ENCODE data around the gene RND2. TPM values are rescaled to one million over a fixed set of nuclear protein-coding genes. Genes with fewer than 3 reads are reported as not detected.
A peak's percentile ranks its signal among the peaks of the same experiment; 100 is the strongest.
"Not testable (repeated sequence)": the region's sequence is repeated elsewhere in the genome, so short reads cannot be mapped to it uniquely, and the experiment has no call there.

Gene RND2
- total and polyA plus RNA-seq, 4 experiments from 2014 or later = 0.13 to 0.29 (median 0.27) TPM

GRCh38 chr17:43034894-43035293 is 9.9 kb downstream of the RND2 start:
- no peak overlapping the region for H3K4me3 Mint-ChIP-seq
- CTCF ChIA-PET (ENCODE audit: partially characterized antibody) = no interaction called here
- intact Hi-C loops (cut with micrococcal nuclease) = no loop called here
- no peak overlapping the region for H3K4me3 ChIP-seq (ENCODE audit: low read length in 2 of 2)
- H3K4me1 ChIP-seq (ENCODE audit: insufficient read depth, low read length) = no peaks in the 10 kb centered on the region
- H3K27me3 Mint-ChIP-seq = no peaks in the 10 kb centered on the region
- no peaks in the 10 kb centered on the region for H3K36me3 Mint-ChIP-seq
- H3K9me3 Mint-ChIP-seq = no peaks in the 10 kb centered on the region
- no peaks in the 10 kb centered on the region for H3K4me1 Mint-ChIP-seq
- H3K27ac Mint-ChIP-seq = peak overlapping the region in 1 of 7 donors; percentile 16
- H3K36me3 ChIP-seq (ENCODE audit: insufficient read depth, low read length) = no peaks in the 10 kb centered on the region
- H3K27me3 ChIP-seq (ENCODE audit: insufficient read depth, low read length) = no peaks in the 10 kb centered on the region
- H3K27ac ChIP-seq (ENCODE audit: low read depth, low read length) = no peak overlapping the region
- DNase-seq = no peak
- POLR2A ChIA-PET (ENCODE audit: partially characterized antibody) = no interaction called here
- no peaks in the 10 kb centered on the region for H3K9me3 ChIP-seq (ENCODE audit: control insufficient read depth in 1 of 2, low read length in 2 of 2)

- no peaks in the 10 kb centered on the region for H3K27me3 Mint-ChIP-seq
- H3K36me3 Mint-ChIP-seq = no peaks in the 10 kb centered on the region
- H3K9me3 Mint-ChIP-seq = no peaks in the 10 kb centered on the region
- Histone ChIP-seq H3K4me1 (ENCODE audit: insufficient read depth, low read length) (no peaks in the 10 kb centered on the region), H3K9me3 (ENCODE audit: control insufficient read depth in 1 of 2, low read length in 2 of 2) (no peaks in the 10 kb centered on the region), H3K27me3 (ENCODE audit: insufficient read depth, low read length) (no peaks in the 10 kb centered on the region), H3K4me3 (ENCODE audit: low read length in 2 of 2) (no peak overlapping the region), H3K27ac (ENCODE audit: low read depth, low read length) (no peak overlapping the region), H3K36me3 (ENCODE audit: insufficient read depth, low read length) (no peaks in the 10 kb centered on the region)
- DNase-seq = no peak
- intact Hi-C loops (cut with micrococcal nuclease) = no loop called here
- no peaks in the 10 kb centered on the region for H3K4me1 Mint-ChIP-seq
- H3K27ac Mint-ChIP-seq = no peak overlapping the region
- POLR2A ChIA-PET (ENCODE audit: partially characterized antibody) = no interaction called here
- H3K4me3 Mint-ChIP-seq = no peak overlapping the region
- CTCF ChIA-PET (ENCODE audit: partially characterized antibody) = no interaction called here
Observed at GRCh38 chr17:43039646-43040045, 14.6 kb downstream of the RND2 start.

GRCh38 chr17:43040655-43041054 is 15.6 kb downstream of the RND2 start:
- Mint-ChIP-seq H3K4me1 (no peaks in the 10 kb centered on the region), H3K27me3 (no peaks in the 10 kb centered on the region), H3K9me3 (no peaks in the 10 kb centered on the region), H3K27ac (no peak overlapping the region), H3K4me3 (no peak overlapping the region), H3K36me3 (no peaks in the 10 kb centered on the region)
- intact Hi-C loops (cut with micrococcal nuclease) = no loop called here
- no peaks in the 10 kb centered on the region for H3K9me3 ChIP-seq (ENCODE audit: control insufficient read depth in 1 of 2, low read length in 2 of 2)
- H3K27ac ChIP-seq (ENCODE audit: low read depth, low read length) = no peak overlapping the region
- ChIA-PET CTCF (ENCODE audit: partially characterized antibody) (no interaction called here), POLR2A (ENCODE audit: partially characterized antibody) (no interaction called here)
- H3K4me3 ChIP-seq (ENCODE audit: low read length in 2 of 2) = no peak overlapping the region
- DNase-seq = no peak
- H3K4me1 ChIP-seq (ENCODE audit: insufficient read depth, low read length) = no peaks in the 10 kb centered on the region
- H3K36me3 ChIP-seq (ENCODE audit: insufficient read depth, low read length) = no peaks in the 10 kb centered on the region
- H3K27me3 ChIP-seq (ENCODE audit: insufficient read depth, low read length) = no peaks in the 10 kb centered on the region

- Histone ChIP-seq H3K36me3 (ENCODE audit: insufficient read depth, low read length) (no peaks in the 10 kb centered on the region), H3K27ac (ENCODE audit: low read depth, low read length) (no peak overlapping the region), H3K4me1 (ENCODE audit: insufficient read depth, low read length) (no peaks in the 10 kb centered on the region), H3K9me3 (ENCODE audit: control insufficient read depth in 1 of 2, low read length in 2 of 2) (no peaks in the 10 kb centered on the region), H3K4me3 (ENCODE audit: low read length in 2 of 2) (no peak overlapping the region), H3K27me3 (ENCODE audit: insufficient read depth, low read length) (no peaks in the 10 kb centered on the region)
- POLR2A ChIA-PET (ENCODE audit: partially characterized antibody) = no interaction called here
- no peak for DNase-seq
- Mint-ChIP-seq H3K4me1 (no peaks in the 10 kb centered on the region), H3K36me3 (no peaks in the 10 kb centered on the region), H3K9me3 (no peaks in the 10 kb centered on the region), H3K27ac (peak overlapping the region in 1 of 7 donors; percentile 23), H3K27me3 (no peaks in the 10 kb centered on the region), H3K4me3 (no peak overlapping the region)
- CTCF ChIA-PET (ENCODE audit: partially characterized antibody) = no interaction called here
- intact Hi-C loops (cut with micrococcal nuclease) = no loop called here
Observed at GRCh38 chr17:43042025-43042628, 17.1 kb downstream of the RND2 start.

- intact Hi-C loops (cut with micrococcal nuclease) = no loop called here
- Mint-ChIP-seq H3K36me3 (no peaks in the 10 kb centered on the region), H3K9me3 (no peaks in the 10 kb centered on the region), H3K27ac (no peak overlapping the region), H3K4me3 (no peak overlapping the region), H3K4me1 (no peaks in the 10 kb centered on the region), H3K27me3 (no peaks in the 10 kb centered on the region)
- ChIA-PET POLR2A (ENCODE audit: partially characterized antibody) (no interaction called here), CTCF (ENCODE audit: partially characterized antibody) (no interaction called here)
- Histone ChIP-seq H3K9me3 (ENCODE audit: control insufficient read depth in 1 of 2, low read length in 2 of 2) (no peaks in the 10 kb centered on the region), H3K27me3 (ENCODE audit: insufficient read depth, low read length) (no peaks in the 10 kb centered on the region), H3K27ac (ENCODE audit: low read depth, low read length) (no peak overlapping the region), H3K4me1 (ENCODE audit: insufficient read depth, low read length) (no peaks in the 10 kb centered on the region), H3K4me3 (ENCODE audit: low read length in 2 of 2) (no peak overlapping the region), H3K36me3 (ENCODE audit: insufficient read depth, low read length) (no peaks in the 10 kb centered on the region)
- no peak for DNase-seq
Observed at GRCh38 chr17:43043307-43043706, 18.3 kb downstream of the RND2 start.

- Histone ChIP-seq H3K4me3 (ENCODE audit: low read length in 2 of 2) (no peak overlapping the region), H3K27ac (ENCODE audit: low read depth, low read length) (no peak overlapping the region), H3K9me3 (ENCODE audit: control insufficient read depth in 1 of 2, low read length in 2 of 2) (no peaks in the 10 kb centered on the region), H3K27me3 (ENCODE audit: insufficient read depth, low read length) (no peaks in the 10 kb centered on the region), H3K4me1 (ENCODE audit: insufficient read depth, low read length) (no peaks in the 10 kb centered on the region), H3K36me3 (ENCODE audit: insufficient read depth, low read length) (no peaks in the 10 kb centered on the region)
- Mint-ChIP-seq H3K27me3 (no peaks in the 10 kb centered on the region), H3K9me3 (no peaks in the 10 kb centered on the region), H3K4me3 (no peak overlapping the region), H3K36me3 (no peaks in the 10 kb centered on the region), H3K27ac (no peak overlapping the region), H3K4me1 (no peaks in the 10 kb centered on the region)
- DNase-seq = no peak
- POLR2A ChIA-PET (ENCODE audit: partially characterized antibody) = no interaction called here
- intact Hi-C loops (cut with micrococcal nuclease) = no loop called here
- CTCF ChIA-PET (ENCODE audit: partially characterized antibody) = interaction anchor here (0.6 kb wide), 1 partner anchor 606 kb away, joined by 3 read pairs; no protein-coding TSS in a partner anchor
Observed at GRCh38 chr17:43044024-43044423, 19.0 kb downstream of the RND2 start.

GRCh38 chr17:43051969-43052368 is 26.9 kb downstream of the RND2 start:
- Mint-ChIP-seq H3K36me3 (no peaks in the 10 kb centered on the region), H3K9me3 (no peaks in the 10 kb centered on the region), H3K27me3 (no peaks in the 10 kb centered on the region), H3K27ac (peak overlapping the region in 1 of 7 donors; percentile 12), H3K4me3 (no peak overlapping the region), H3K4me1 (no peaks in the 10 kb centered on the region)
- ChIA-PET CTCF (ENCODE audit: partially characterized antibody) (no interaction called here), POLR2A (ENCODE audit: partially characterized antibody) (no interaction called here)
- H3K4me1 ChIP-seq (ENCODE audit: insufficient read depth, low read length) = no peaks in the 10 kb centered on the region
- intact Hi-C loops (cut with micrococcal nuclease) = no loop called here
- H3K36me3 ChIP-seq (ENCODE audit: insufficient read depth, low read length) = no peaks in the 10 kb centered on the region
- H3K4me3 ChIP-seq (ENCODE audit: low read length in 2 of 2) = no peak overlapping the region
- H3K9me3 ChIP-seq (ENCODE audit: control insufficient read depth in 1 of 2, low read length in 2 of 2) = no peaks in the 10 kb centered on the region
- H3K27me3 ChIP-seq (ENCODE audit: insufficient read depth, low read length) = no peaks in the 10 kb centered on the region
- no peak for DNase-seq
- H3K27ac ChIP-seq (ENCODE audit: low read depth, low read length) = no peak overlapping the region

- H3K27ac ChIP-seq (ENCODE audit: low read depth, low read length); H3K4me3 Mint-ChIP-seq; H3K27me3 Mint-ChIP-seq; H3K27me3 ChIP-seq (ENCODE audit: insufficient read depth, low read length); CTCF ChIA-PET (ENCODE audit: partially characterized antibody); H3K4me3 ChIP-seq (ENCODE audit: low read length in 2 of 2); H3K36me3 ChIP-seq (ENCODE audit: insufficient read depth, low read length); H3K4me1 ChIP-seq (ENCODE audit: insufficient read depth, low read length); intact Hi-C loops (cut with micrococcal nuclease); POLR2A ChIA-PET (ENCODE audit: partially characterized antibody); H3K9me3 Mint-ChIP-seq; H3K9me3 ChIP-seq (ENCODE audit: control insufficient read depth in 1 of 2, low read length in 2 of 2); DNase-seq; H3K4me1 Mint-ChIP-seq; H3K27ac Mint-ChIP-seq; H3K36me3 Mint-ChIP-seq: not testable (repeated sequence)
Observed at GRCh38 chr17:43053008-43053407, 28.0 kb downstream of the RND2 start.
